CD4-positive, alpha-beta T cell (primary cell): ENCODE measurements around the gene VPS18. TPM values are rescaled to one million over a fixed set of nuclear protein-coding genes. Genes with fewer than 3 reads are reported as not detected.

Source experiments
- ATAC-seq: fragments of 200-7000 bp; cut with Tn5 transposase; one replicate; pipeline ENCODE4 v1.10.0; 2022; ENCODE audit warnings: mild to moderate bottlenecking; ENCODE audit not compliant: poor library complexity
- CTCF ChIA-PET: fragments of 350-600 bp; sonication (Branson Sonifier 250); formaldehyde crosslinking; loops from one replicate; lab custom pipeline; 2021; ENCODE audit warnings: antibody characterized with exemption, inconsistent platforms; lab: Charles Lee
- POLR2A ChIA-PET: fragments of 350-600 bp; sonication (Branson Sonifier 250); formaldehyde crosslinking; loops from one replicate; lab custom pipeline; 2021; ENCODE audit warnings: antibody characterized with exemption, inconsistent platforms; lab: Charles Lee
- DNase-seq, 14 experiments: peaks; one replicate each; pipeline ENCODE4 v3.0.0-alpha.2; 2013 to 2020; ENCODE audit warnings: mixed read lengths in 2 of 14
- H3K27ac ChIP-seq, 2 donors: one replicate each; pipeline versions ENCODE4 v1.5.1 to v1.7.0; 2013; ENCODE audit warnings: low read length in 2 of 2, low read depth in 1 of 2, mild to moderate bottlenecking in 1 of 2
- H3K27me3 ChIP-seq, 2 experiments: 1 replicate in 1 of 2; 2 replicates in 1 of 2; pipeline versions ENCODE4 v1.6.1 to v1.7.0; 2013; ENCODE audit warnings: low read length in 2 of 2, control low read depth in 1 of 2, mild to moderate bottlenecking in 1 of 2, moderate library complexity in 1 of 2; ENCODE audit not compliant: insufficient read depth in 2 of 2, control insufficient read depth in 1 of 2
- H3K36me3 ChIP-seq: one replicate; pipeline ENCODE4 v1.6.1; 2013; ENCODE audit warnings: low read length, control low read depth; ENCODE audit not compliant: insufficient read depth
- H3K4me1 ChIP-seq: one replicate; pipeline ENCODE4 v1.6.1; 2013; ENCODE audit warnings: low read length, control low read depth; ENCODE audit not compliant: insufficient read depth
- H3K4me3 ChIP-seq: one replicate; pipeline ENCODE4 v1.5.1; 2013; ENCODE audit warnings: mild to moderate bottlenecking, low read length, moderate library complexity
- H3K9me3 ChIP-seq, 2 experiments: 1 replicate in 1 of 2; 2 replicates in 1 of 2; pipeline versions ENCODE4 v1.6.1 to v1.7.0; 2013; ENCODE audit warnings: low read length in 2 of 2, mild to moderate bottlenecking in 2 of 2, control low read depth in 1 of 2, moderate library complexity in 1 of 2; ENCODE audit not compliant: control insufficient read depth in 1 of 2, insufficient read depth in 1 of 2
- H3K27ac Mint-ChIP-seq: one replicate; pipeline ENCODE4 v1.8.0; 2020; ENCODE audit warnings: mixed read lengths
- H3K27me3 Mint-ChIP-seq: one replicate; pipeline ENCODE4 v1.8.0; 2021; ENCODE audit warnings: mixed read lengths
- H3K36me3 Mint-ChIP-seq: one replicate; pipeline ENCODE4 v1.8.0; 2021; ENCODE audit warnings: low read depth, mixed read lengths
- H3K4me1 Mint-ChIP-seq: one replicate; pipeline ENCODE4 v1.8.0; 2021; ENCODE audit warnings: low read depth, mixed read lengths
- H3K4me3 Mint-ChIP-seq: one replicate; pipeline ENCODE4 v1.8.0; 2020; ENCODE audit warnings: mild to moderate bottlenecking, mixed read lengths
- H3K9me3 Mint-ChIP-seq: one replicate; pipeline ENCODE4 v1.8.0; 2020; ENCODE audit warnings: mixed read lengths
- intact Hi-C, 2 experiments: fragments of 100-400 bp; cut with DNase I in 1 of 2; cut with micrococcal nuclease in 1 of 2; formaldehyde crosslinking; loops; one replicate each; pipeline versions ENCODE4 v1.15.1 to v1.9.0; 2023 to 2025; cut with DNase I, micrococcal nuclease
- total RNA-seq, 174 experiments: library from RNA in 2 of 174; stranded (reverse) in 2 of 174; gene quantifications; one replicate each; pipeline ENCODE4 v1.2.3 and lab custom pipeline; 2021 to 2026
- TF ChIP-seq, protein P1 (sequence below): fragments of 200-600 bp; IDR thresholded peaks from one replicate; pipeline ENCODE4 v1.8.0; 2022; ENCODE audit warnings: antibody characterized with exemption, mild to moderate bottlenecking

VPS18 gene
- total RNA-seq, 2 experiments from 2014 or later = 20.8 to 21.7 TPM

GRCh38 chr15:40933517-40933902, 39.3 kb downstream of the VPS18 start:
- Mint-ChIP-seq H3K9me3 (no peaks in the 10 kb centered on the region), H3K4me1 (peaks cover 35% of the 10 kb centered on the region), H3K27ac (no peak overlapping the region), H3K27me3 (peaks cover 50% of the 10 kb centered on the region), H3K4me3 (no peak overlapping the region), H3K36me3 (no peaks in the 10 kb centered on the region)
- TF ChIP-seq, protein P1, sequence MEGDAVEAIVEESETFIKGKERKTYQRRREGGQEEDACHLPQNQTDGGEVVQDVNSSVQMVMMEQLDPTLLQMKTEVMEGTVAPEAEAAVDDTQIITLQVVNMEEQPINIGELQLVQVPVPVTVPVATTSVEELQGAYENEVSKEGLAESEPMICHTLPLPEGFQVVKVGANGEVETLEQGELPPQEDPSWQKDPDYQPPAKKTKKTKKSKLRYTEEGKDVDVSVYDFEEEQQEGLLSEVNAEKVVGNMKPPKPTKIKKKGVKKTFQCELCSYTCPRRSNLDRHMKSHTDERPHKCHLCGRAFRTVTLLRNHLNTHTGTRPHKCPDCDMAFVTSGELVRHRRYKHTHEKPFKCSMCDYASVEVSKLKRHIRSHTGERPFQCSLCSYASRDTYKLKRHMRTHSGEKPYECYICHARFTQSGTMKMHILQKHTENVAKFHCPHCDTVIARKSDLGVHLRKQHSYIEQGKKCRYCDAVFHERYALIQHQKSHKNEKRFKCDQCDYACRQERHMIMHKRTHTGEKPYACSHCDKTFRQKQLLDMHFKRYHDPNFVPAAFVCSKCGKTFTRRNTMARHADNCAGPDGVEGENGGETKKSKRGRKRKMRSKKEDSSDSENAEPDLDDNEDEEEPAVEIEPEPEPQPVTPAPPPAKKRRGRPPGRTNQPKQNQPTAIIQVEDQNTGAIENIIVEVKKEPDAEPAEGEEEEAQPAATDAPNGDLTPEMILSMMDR = no peak
- Histone ChIP-seq H3K27ac (no peak overlapping the region), H3K9me3 (peaks cover 0 to 22% of the 10 kb centered on the region in 2 experiments), H3K4me1 (peaks cover 32% of the 10 kb centered on the region), H3K4me3 (no peak overlapping the region), H3K27me3 (peaks cover 37% of the 10 kb centered on the region in 2 experiments), H3K36me3 (no peaks in the 10 kb centered on the region)
- ATAC-seq (no peak), DNase-seq (no peak)
- intact Hi-C loops = loop anchor here in 1 of 2 experiments (2.0 kb wide), 1 partner anchor 21 kb away; no protein-coding TSS in a partner anchor
- ChIA-PET POLR2A (no interaction called here), CTCF (no interaction called here)

DNA sequence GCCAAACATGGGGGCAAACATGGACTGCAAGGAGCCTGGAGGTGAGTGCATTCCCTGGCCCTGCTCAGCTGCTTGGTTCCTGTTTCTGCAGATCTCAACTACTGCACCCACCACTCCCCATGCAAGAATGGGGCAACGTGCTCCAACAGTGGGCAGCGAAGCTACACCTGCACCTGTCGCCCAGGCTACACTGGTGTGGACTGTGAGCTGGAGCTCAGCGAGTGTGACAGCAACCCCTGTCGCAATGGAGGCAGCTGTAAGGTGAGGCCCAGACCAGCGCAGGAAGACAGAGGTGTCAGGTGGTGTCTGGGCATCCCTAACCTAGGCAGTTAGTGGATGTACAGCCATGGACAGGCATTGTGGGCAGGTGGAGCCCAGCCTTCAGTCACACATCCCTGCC, 40.2 kb downstream of the VPS18 start:
- Histone ChIP-seq H3K27me3 (peaks cover 29 to 30% of the 10 kb centered on the region in 2 experiments), H3K27ac (no peak overlapping the region), H3K4me3 (no peak overlapping the region), H3K4me1 (peaks cover 22% of the 10 kb centered on the region), H3K36me3 (no peaks in the 10 kb centered on the region), H3K9me3 (peaks cover 0 to 15% of the 10 kb centered on the region in 2 experiments)
- intact Hi-C loops = no loop called here
- POLR2A ChIA-PET = no interaction called here
- no peaks in the 10 kb centered on the region for H3K36me3 Mint-ChIP-seq
- no peak overlapping the region for H3K4me3 Mint-ChIP-seq
- CTCF ChIA-PET = interaction anchor here (0.6 kb wide), 1 partner anchor 30 kb away, joined by 3 read pairs; no protein-coding TSS in a partner anchor
- peaks cover 41% of the 10 kb centered on the region for H3K27me3 Mint-ChIP-seq
- no peak overlapping the region for H3K27ac Mint-ChIP-seq
- no peaks in the 10 kb centered on the region for H3K9me3 Mint-ChIP-seq
- H3K4me1 Mint-ChIP-seq = peaks cover 25% of the 10 kb centered on the region
- TF ChIP-seq, protein P1 = no peak
- DNase-seq (no peak), ATAC-seq (no peak)

- ChIA-PET POLR2A (interaction anchor here (1.3 kb wide), 1 partner anchor 29 kb away, joined by 3 read pairs; no protein-coding TSS in a partner anchor), CTCF (interaction anchor here (0.6 kb wide), 1 partner anchor 119 kb away, joined by 3 read pairs; no protein-coding TSS in a partner anchor)
- no peaks in the 10 kb centered on the region for H3K9me3 Mint-ChIP-seq
- Histone ChIP-seq H3K9me3 (peaks cover 0 to under 1% of the 10 kb centered on the region in 2 experiments), H3K27me3 (peaks cover 11 to 13% of the 10 kb centered on the region in 2 experiments), H3K4me3 (no peak overlapping the region), H3K4me1 (peaks cover 16% of the 10 kb centered on the region), H3K27ac (no peak overlapping the region), H3K36me3 (no peaks in the 10 kb centered on the region)
- no peak overlapping the region for H3K4me3 Mint-ChIP-seq
- no peak for ATAC-seq
- H3K27me3 Mint-ChIP-seq = peaks cover 24% of the 10 kb centered on the region
- intact Hi-C loops = no loop called here
- no peak for DNase-seq
- no peaks in the 10 kb centered on the region for H3K36me3 Mint-ChIP-seq
- peaks cover 23% of the 10 kb centered on the region for H3K4me1 Mint-ChIP-seq
- TF ChIP-seq, protein P1 = no peak
- H3K27ac Mint-ChIP-seq = no peak overlapping the region
Measured at GRCh38 chr15:40936234-40936708, 42.0 kb downstream of the VPS18 start.
